Endodermal cell (in vitro differentiated cells): Measurements from ENCODE around the gene B4GALT5. TPM values are rescaled to one million over a fixed set of nuclear protein-coding genes. Genes with fewer than 3 reads are reported as not detected.

Source experiments
- DNase-seq: peaks from one replicate; pipeline ENCODE4 v3.0.0-alpha.2; 2017
- H3K27ac ChIP-seq: 2 replicates; pipeline ENCODE4 v1.5.1; 2013; ENCODE audit warnings: mild to moderate bottlenecking, low read depth, low read length, moderate library complexity
- H3K27me3 ChIP-seq: 2 replicates; pipeline ENCODE4 v1.6.1; 2013; ENCODE audit warnings: mild to moderate bottlenecking, low read length, moderate library complexity; ENCODE audit not compliant: insufficient read depth, control insufficient read depth, poor library complexity, severe bottlenecking
- H3K36me3 ChIP-seq: 2 replicates; pipeline ENCODE4 v1.7.0; 2013; ENCODE audit warnings: mild to moderate bottlenecking, low read length, moderate library complexity; ENCODE audit not compliant: control insufficient read depth, insufficient read depth
- H3K4me1 ChIP-seq: one replicate; pipeline ENCODE4 v1.7.0; 2013; ENCODE audit warnings: low read length; ENCODE audit not compliant: control insufficient read depth, insufficient read depth
- H3K4me3 ChIP-seq: 2 replicates; pipeline ENCODE4 v1.5.1; 2013; ENCODE audit warnings: mild to moderate bottlenecking, low read length, moderate library complexity
- H3K9ac ChIP-seq: 2 replicates; pipeline ENCODE4 v1.6.1; 2013; ENCODE audit warnings: mild to moderate bottlenecking, low read length, moderate library complexity; ENCODE audit not compliant: poor library complexity, severe bottlenecking; ENCODE audit errors: extremely low read depth
- H3K9me3 ChIP-seq: 2 replicates; pipeline ENCODE4 v1.6.1; 2013; ENCODE audit warnings: mild to moderate bottlenecking, low read length, moderate library complexity; ENCODE audit not compliant: control insufficient read depth
- H3K27ac Mint-ChIP-seq: 2 replicates; pipeline ENCODE4 v1.8.0; 2020; ENCODE audit warnings: mixed read lengths
- H3K27me3 Mint-ChIP-seq: 2 replicates; pipeline ENCODE4 v1.8.0; 2021; ENCODE audit warnings: mild to moderate bottlenecking, mixed read lengths; ENCODE audit not compliant: insufficient read depth
- H3K36me3 Mint-ChIP-seq: 2 replicates; pipeline ENCODE4 v1.8.0; 2020; ENCODE audit warnings: low read depth, mixed read lengths
- H3K4me1 Mint-ChIP-seq: 2 replicates; pipeline ENCODE4 v1.8.0; 2020; ENCODE audit warnings: mixed read lengths
- H3K4me3 Mint-ChIP-seq: 2 replicates; pipeline ENCODE4 v1.8.0; 2020; ENCODE audit warnings: mild to moderate bottlenecking, moderate library complexity, mixed read lengths
- H3K9me3 Mint-ChIP-seq: 2 replicates; pipeline ENCODE4 v1.8.0; 2020; ENCODE audit warnings: mild to moderate bottlenecking, mixed read lengths
- CTCF ChIP-seq: fragments of 200-600 bp; sonication (generic); conservative IDR thresholded peaks from 2 replicates; pipeline ENCODE4 v1.5.0; 2021; ENCODE audit warnings: antibody characterized with exemption, mild to moderate bottlenecking
- WGBS, 2 experiments: methylation state at CpG; one replicate each; pipeline versions ENCODE4 v1.1.5 to v1.1.7; 2013; ENCODE audit warnings: missing lambda C conversion rate in 2 of 2, mixed read lengths in 1 of 2; ENCODE audit not compliant: insufficient coverage in 1 of 2, insufficient read length in 1 of 2; 5-methylcytosine and 5-hydroxymethylcytosine counted together
- total RNA-seq, 2 donors: library from RNA; stranded (reverse); fragmentation: NEBNext Ultra II Directional in 1 of 2; extraction: Animal tissue kit (Norgen Biotek cat#: 25700) in 1 of 2; gene quantifications; 2 replicates in 1 of 2; 3 replicates in 1 of 2; pipeline ENCODE4 v1.2.1, GENCODE V29; 2021

Gene B4GALT5
- total RNA-seq, 2 donors from 2014 or later, result 57.0 to 58.8 TPM

DNA sequence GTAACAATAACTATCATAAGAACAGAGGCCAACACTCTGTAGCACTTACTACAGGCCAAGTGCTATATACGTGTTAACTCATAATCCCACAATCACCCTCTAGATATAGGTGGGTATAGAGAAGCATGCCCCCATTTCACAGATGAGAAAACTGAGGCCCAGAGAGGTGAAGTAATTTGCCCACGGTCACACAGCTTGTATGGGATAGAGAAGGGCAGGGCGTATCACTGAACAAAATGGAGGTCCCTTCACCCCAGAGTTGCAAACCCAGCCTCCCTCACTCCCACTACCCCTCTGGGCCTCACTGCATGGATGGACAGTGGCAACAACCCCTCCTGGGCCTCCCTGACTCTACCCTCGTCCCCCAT, 113.9 kb downstream of the B4GALT5 start:
- no peaks in the 10 kb centered on the region for H3K36me3 Mint-ChIP-seq
- Histone ChIP-seq H3K9ac (no peak overlapping the region), H3K36me3 (no peaks in the 10 kb centered on the region), H3K4me1 (no peaks in the 10 kb centered on the region), H3K4me3 (no peak overlapping the region), H3K27ac (no peak overlapping the region), H3K9me3 (no peaks in the 10 kb centered on the region), H3K27me3 (no peaks in the 10 kb centered on the region)
- no peak for DNase-seq
- peaks cover 3% of the 10 kb centered on the region for H3K27me3 Mint-ChIP-seq
- H3K9me3 Mint-ChIP-seq, result no peaks in the 10 kb centered on the region
- no peak overlapping the region for H3K27ac Mint-ChIP-seq
- no peaks in the 10 kb centered on the region for H3K4me1 Mint-ChIP-seq
- WGBS, 2 experiments, result 80 to 92% methylated on average over 1 to 4 of the region's 4 CpGs
- no peak for TF ChIP-seq CTCF
- H3K4me3 Mint-ChIP-seq, result no peak overlapping the region

- no peak overlapping the region for H3K27ac Mint-ChIP-seq
These were observed 115.8 kb downstream of the B4GALT5 start for GRCh38 chr20:49597825-49598395.

DNA sequence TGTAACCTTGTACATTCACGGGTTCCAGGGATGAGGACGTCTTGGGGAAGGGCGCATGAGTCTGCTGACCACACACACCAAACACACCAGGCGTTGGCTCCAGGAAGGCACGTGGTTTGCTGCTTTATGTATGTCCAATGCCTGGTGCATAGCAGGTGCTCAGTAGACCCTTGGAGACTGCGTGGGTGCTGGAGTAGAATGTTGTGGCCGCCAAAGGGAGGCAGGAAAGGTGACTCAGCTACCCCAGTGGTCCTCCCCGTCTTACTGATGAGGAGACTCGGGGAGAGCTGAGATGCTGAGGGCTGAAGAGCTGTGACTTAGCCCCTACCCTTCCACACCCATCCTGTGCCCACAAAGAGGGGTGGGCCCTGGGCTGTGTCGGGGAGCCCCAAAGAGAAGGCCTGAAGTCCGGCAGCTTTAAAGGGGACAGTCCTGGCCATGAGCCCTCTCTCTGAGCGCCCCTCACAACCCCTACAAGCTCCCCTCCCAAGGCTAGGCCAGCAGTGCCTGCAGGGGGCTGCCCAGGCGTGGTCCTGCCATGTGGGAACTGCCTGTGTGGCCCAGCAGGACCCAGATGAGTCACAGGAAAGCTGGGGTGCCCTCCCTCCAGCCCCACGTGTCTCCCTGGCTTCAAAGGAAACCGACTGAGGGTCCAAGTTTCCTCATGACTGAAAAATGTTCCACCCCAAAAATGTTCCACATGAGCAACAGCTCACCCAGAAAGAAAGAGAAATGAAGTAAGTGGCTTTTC, 117.7 kb downstream of the B4GALT5 start:
- H3K27me3 Mint-ChIP-seq, result peaks cover 6% of the 10 kb centered on the region
- Histone ChIP-seq H3K27me3 (no peaks in the 10 kb centered on the region), H3K4me3 (no peak overlapping the region), H3K9ac (no peak overlapping the region), H3K9me3 (no peaks in the 10 kb centered on the region), H3K27ac (no peak overlapping the region), H3K4me1 (no peaks in the 10 kb centered on the region), H3K36me3 (no peaks in the 10 kb centered on the region)
- no peak overlapping the region for H3K4me3 Mint-ChIP-seq
- no peaks in the 10 kb centered on the region for H3K4me1 Mint-ChIP-seq
- TF ChIP-seq CTCF, result no peak
- H3K36me3 Mint-ChIP-seq, result no peaks in the 10 kb centered on the region
- DNase-seq, result no peak
- 84 to 87% methylated on average over 6 to 15 of the region's 15 CpGs for WGBS, 2 experiments
- H3K27ac Mint-ChIP-seq, result no peak overlapping the region
- H3K9me3 Mint-ChIP-seq, result no peaks in the 10 kb centered on the region

More at GRCh38 chr20:49597825-49598395, 115.8 kb downstream of the B4GALT5 start:
- no peak overlapping the region for H3K27ac ChIP-seq
- H3K4me1 ChIP-seq, result no peaks in the 10 kb centered on the region
- 93% methylated on average over 2 to 4 of the region's 4 CpGs for WGBS, 2 experiments
- no peaks in the 10 kb centered on the region for H3K4me1 Mint-ChIP-seq
- H3K27me3 Mint-ChIP-seq, result peaks cover 4% of the 10 kb centered on the region
- DNase-seq, result no peak
- H3K9me3 ChIP-seq, result no peaks in the 10 kb centered on the region
- no peaks in the 10 kb centered on the region for H3K9me3 Mint-ChIP-seq
- no peak for TF ChIP-seq CTCF
- H3K9ac ChIP-seq, result no peak overlapping the region
- no peaks in the 10 kb centered on the region for H3K36me3 ChIP-seq
- no peaks in the 10 kb centered on the region for H3K36me3 Mint-ChIP-seq
- H3K4me3 ChIP-seq, result no peak overlapping the region
- no peaks in the 10 kb centered on the region for H3K27me3 ChIP-seq
- H3K4me3 Mint-ChIP-seq, result no peak overlapping the region
